GM21717 (cell line): ENCODE results near the gene ZNF574.

Experiments
- ATAC-seq: cut with Tn5 transposase; IDR thresholded peaks from one replicate; pipeline ENCODE4 v1.9.1; 2021; ENCODE audit warnings: mild to moderate bottlenecking, moderate library complexity; ENCODE audit not compliant: unreplicated experiment

The ZNF574 gene

DNA sequence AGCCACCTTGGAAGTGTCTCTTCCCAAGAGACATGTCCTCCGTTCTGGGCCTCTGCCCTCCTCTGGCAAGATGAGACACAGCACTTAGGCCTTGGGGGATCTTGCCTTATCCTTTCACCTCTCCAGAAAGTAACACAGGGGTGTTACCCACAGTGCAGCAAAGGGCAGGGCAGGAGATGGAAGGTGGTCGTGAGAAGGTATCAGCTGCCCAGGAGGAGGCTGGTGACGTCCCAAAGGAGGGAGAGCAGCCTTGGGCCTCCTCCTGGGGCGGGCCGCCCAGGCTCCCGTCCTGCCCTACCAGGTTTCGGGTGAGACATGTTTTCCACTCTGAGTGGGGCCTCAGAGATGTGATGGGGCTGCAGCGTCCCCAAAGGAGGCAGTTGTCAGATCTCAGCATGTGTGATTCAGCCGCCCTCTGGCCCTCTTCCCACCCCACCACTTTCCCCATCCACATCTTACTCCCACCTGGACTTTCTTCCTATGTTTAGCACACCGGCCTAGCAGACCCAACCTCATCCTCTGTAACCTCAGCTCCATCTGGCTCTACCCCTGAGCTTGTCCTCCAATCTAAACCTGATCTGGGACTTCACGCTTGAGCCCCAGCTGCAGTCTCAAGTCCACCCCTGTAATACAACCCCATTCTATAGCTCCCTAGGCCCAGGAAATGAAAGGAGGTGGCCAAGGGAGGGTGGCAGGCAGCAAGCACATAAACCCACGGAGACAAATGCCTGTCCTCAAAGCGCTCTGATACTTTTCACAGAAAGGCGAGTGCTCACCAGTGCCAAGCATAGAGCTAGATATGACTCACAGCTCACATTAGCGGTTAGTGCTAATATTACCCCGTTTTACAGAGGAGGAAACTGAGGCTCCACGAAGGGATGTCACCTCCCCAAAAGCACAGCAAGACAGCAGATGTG is 47.0 kb downstream of the ZNF574 start:
- no peak for ATAC-seq

- no peak for ATAC-seq
Measured at GRCh38 chr19:42123765-42124164, 47.8 kb downstream of the ZNF574 start.

DNA sequence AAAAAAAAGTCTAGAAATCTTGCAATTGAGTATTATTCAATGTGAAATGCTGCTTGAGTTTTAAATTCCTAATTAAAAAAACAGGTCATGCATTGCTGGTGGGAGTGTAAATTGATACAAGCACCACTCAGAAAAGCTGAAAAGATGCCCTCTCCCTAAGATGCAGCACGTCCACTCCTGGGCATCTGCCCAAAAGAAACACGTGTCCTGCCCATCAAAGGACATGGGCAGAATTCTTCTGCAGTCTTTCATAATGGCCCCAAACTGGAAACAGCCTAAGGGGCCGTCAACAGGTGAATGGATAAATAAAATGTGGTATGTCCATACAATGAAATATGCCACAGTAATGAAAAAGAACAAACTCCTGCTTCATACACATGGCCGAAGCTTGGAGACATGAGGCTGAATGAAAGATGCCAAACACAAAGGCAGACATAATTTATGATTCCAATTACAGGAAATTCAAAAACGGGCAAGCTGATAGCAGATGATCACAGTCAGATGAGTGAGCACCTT is 48.5 kb downstream of the ZNF574 start:
- ATAC-seq = no peak

- ATAC-seq = no peak
Measured at GRCh38 chr19:42125536-42125935, 49.6 kb downstream of the ZNF574 start.

GRCh38 chr19:42126574-42126973 is 50.6 kb downstream of the ZNF574 start:
- no peak for ATAC-seq

DNA sequence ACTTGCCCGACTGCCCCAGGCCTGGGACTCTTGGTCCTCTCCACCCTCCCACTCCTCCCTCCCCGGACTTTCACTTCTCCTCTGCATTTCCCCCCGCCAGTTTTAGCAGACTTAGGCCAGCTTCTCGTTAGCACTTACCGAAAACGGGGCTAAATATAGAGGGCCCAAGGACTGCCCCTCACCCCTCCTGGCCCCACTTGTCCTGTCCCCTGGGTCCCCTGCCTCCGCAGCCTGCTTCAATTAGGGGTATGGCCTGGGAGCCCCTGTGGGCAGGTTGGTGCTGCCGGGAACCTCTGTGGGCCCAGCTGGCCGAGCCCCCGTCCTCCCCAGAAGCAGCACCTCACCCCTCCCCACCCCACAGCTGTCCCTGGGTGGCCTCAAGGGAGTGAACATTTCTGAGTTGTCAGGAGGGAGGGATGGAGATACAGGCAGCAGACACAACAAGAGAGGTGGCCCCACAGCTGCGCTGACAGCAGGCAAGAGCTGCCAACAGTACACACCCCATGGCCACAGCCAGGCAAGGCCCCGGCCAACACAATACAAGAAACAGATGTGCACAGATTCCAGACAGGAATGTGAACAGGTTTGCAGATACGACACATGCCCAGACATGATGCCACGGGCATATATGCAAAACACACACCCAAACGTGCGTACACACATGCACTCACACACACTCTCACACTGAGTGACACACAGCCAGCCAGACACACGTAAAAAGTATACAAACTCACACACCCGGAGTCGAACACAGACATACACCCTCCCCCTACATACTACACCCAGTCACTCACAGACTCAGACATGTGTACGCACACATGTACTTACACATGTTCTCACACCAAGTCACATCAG is 53.7 kb downstream of the ZNF574 start:
- no peak for ATAC-seq

DNA sequence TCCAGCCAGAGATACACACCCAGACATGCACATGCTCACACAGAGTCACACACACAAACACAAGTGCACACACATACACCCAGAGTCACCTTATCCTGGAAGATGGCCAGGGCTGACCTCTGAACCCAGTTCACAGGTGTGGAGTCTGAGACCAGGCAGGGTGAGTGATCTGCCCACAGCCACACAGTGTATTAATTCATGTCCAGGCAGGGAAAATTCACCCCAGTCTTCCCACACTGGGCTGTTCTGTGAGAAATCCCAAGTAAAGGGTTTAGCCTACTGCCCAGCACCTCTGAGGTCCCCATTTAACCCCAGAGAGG is 54.2 kb downstream of the ZNF574 start:
- no peak for ATAC-seq
